Vagina (tissue), 2 donors: ENCODE data around the gene VWF. TPM values are rescaled to one million over a fixed set of nuclear protein-coding genes. Genes with fewer than 3 reads are reported as not detected.

Experiments
- DNase-seq, 2 donors: peaks; one replicate each; pipeline ENCODE4 v3.0.0-alpha.2; 2017; ENCODE audit errors: extremely low spot score in 2 of 2
- H3K27ac ChIP-seq: fragments of 200-600 bp; sonication (generic); one replicate; pipeline ENCODE4 v1.5.1; 2019
- H3K27me3 ChIP-seq: fragments of 200-600 bp; sonication (generic); one replicate; pipeline ENCODE4 v1.5.1; 2019
- H3K36me3 ChIP-seq, 2 donors: fragments of 200-600 bp; sonication (generic); one replicate each; pipeline ENCODE4 v1.5.1; 2017 to 2019
- H3K4me1 ChIP-seq: fragments of 200-600 bp; sonication (generic); one replicate; pipeline ENCODE4 v1.5.1; 2019
- H3K4me3 ChIP-seq, 2 donors: fragments of 200-600 bp; sonication (generic); 1 replicate in 1 of 2; 2 replicates in 1 of 2; pipeline ENCODE4 v1.5.1; 2016 to 2019
- H3K9me3 ChIP-seq: fragments of 200-600 bp; sonication (generic); one replicate; pipeline ENCODE4 v1.5.1; 2019
- POLR2A ChIP-seq, 2 donors: fragments of 450-650 bp; IDR thresholded peaks; one replicate each; pipeline ENCODE4 v1.6.1; 2017; ENCODE audit warnings: antibody characterized with exemption in 2 of 2, mild to moderate bottlenecking in 2 of 2, moderate library complexity in 2 of 2
- POLR2AphosphoS5 ChIP-seq, 2 donors: sonication (generic); formaldehyde crosslinking; IDR thresholded peaks; one replicate each; pipeline ENCODE4 v1.9.0; 2017; ENCODE audit warnings: antibody characterized with exemption in 2 of 2, mild to moderate bottlenecking in 2 of 2, low read depth in 1 of 2; ENCODE audit not compliant: insufficient read depth in 1 of 2
- intact Hi-C: fragments of 100-400 bp; cut with DNase I; formaldehyde crosslinking; loops from one replicate; pipeline ENCODE4 v1.15.1; 2023
- small RNA-seq: library from RNA; depleted of rRNA; stranded (forward); fragments of <200 nt; gene quantifications from one replicate; pipeline ENCODE3, GENCODE V24; 2016
- total RNA-seq: library from RNA; depleted of rRNA; stranded (reverse); fragments of >200 nt; gene quantifications from one replicate; pipeline ENCODE4 v1.2.3, GENCODE V29; 2016
- TF ChIP-seq, protein P1 (sequence below), 3 experiments: fragments of 450-650 bp in 2 of 3; fragments of 200-600 bp in 1 of 3; sonication (generic) in 1 of 3; IDR thresholded peaks; one replicate each; pipeline ENCODE4 v1.5.1; 2017 to 2019; ENCODE audit warnings: antibody characterized with exemption in 3 of 3, mild to moderate bottlenecking in 2 of 3, moderate library complexity in 2 of 3

The VWF gene
- total RNA-seq, 1 donor from 2014 or later = 334 TPM

GRCh38 chr12:5900076-5900475, 224.4 kb downstream of the VWF start:
- no peaks in the 10 kb centered on the region for H3K4me1 ChIP-seq
- no peaks in the 10 kb centered on the region for H3K27me3 ChIP-seq
- no peaks in the 10 kb centered on the region for H3K9me3 ChIP-seq
- no peak overlapping the region for H3K4me3 ChIP-seq
- no peak overlapping the region for H3K27ac ChIP-seq
- peak in 1 of 2 donors; percentile 44 for DNase-seq
- TF ChIP-seq, protein P1, sequence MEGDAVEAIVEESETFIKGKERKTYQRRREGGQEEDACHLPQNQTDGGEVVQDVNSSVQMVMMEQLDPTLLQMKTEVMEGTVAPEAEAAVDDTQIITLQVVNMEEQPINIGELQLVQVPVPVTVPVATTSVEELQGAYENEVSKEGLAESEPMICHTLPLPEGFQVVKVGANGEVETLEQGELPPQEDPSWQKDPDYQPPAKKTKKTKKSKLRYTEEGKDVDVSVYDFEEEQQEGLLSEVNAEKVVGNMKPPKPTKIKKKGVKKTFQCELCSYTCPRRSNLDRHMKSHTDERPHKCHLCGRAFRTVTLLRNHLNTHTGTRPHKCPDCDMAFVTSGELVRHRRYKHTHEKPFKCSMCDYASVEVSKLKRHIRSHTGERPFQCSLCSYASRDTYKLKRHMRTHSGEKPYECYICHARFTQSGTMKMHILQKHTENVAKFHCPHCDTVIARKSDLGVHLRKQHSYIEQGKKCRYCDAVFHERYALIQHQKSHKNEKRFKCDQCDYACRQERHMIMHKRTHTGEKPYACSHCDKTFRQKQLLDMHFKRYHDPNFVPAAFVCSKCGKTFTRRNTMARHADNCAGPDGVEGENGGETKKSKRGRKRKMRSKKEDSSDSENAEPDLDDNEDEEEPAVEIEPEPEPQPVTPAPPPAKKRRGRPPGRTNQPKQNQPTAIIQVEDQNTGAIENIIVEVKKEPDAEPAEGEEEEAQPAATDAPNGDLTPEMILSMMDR (IDR thresholded peaks at IDR 0.05) = no peak
- TF ChIP-seq POLR2AphosphoS5 (IDR thresholded peaks at IDR 0.05; ENCODE audit: insufficient read depth in 1 of 2, low read depth in 1 of 2) = no peak
- no peak for TF ChIP-seq POLR2A (IDR thresholded peaks at IDR 0.05)
- intact Hi-C loops = no loop called here
- H3K36me3 ChIP-seq = no peaks in the 10 kb centered on the region

DNA sequence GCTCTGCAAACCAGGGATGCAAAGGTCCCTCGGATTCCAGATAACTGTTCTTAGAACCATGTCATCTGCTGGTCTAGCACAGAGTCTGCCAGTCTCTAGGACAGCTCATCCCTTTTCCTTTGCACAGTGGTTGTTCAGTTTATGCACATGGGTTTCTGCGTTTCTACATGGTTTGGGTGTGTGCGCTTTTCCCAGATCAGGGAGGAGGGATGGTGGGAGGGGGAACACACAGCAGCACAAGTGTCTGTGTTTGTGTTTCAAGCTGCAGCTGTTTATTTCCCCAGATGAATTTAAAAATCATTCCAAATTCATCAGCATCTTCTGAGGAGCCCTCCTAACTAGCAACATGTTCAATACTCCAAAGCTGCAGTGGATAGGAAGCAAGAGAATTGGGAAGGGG, 224.8 kb downstream of the VWF start:
- no peaks in the 10 kb centered on the region for H3K9me3 ChIP-seq
- peak in 1 of 2 donors; percentile 18 for DNase-seq
- no peaks in the 10 kb centered on the region for H3K27me3 ChIP-seq
- intact Hi-C loops = no loop called here
- no peaks in the 10 kb centered on the region for H3K36me3 ChIP-seq
- H3K27ac ChIP-seq = no peak overlapping the region
- TF ChIP-seq, protein P1 (IDR thresholded peaks at IDR 0.05) = no peak
- no peak for TF ChIP-seq POLR2AphosphoS5 (IDR thresholded peaks at IDR 0.05; ENCODE audit: insufficient read depth in 1 of 2, low read depth in 1 of 2)
- H3K4me1 ChIP-seq = no peaks in the 10 kb centered on the region
- H3K4me3 ChIP-seq = no peak overlapping the region

DNA sequence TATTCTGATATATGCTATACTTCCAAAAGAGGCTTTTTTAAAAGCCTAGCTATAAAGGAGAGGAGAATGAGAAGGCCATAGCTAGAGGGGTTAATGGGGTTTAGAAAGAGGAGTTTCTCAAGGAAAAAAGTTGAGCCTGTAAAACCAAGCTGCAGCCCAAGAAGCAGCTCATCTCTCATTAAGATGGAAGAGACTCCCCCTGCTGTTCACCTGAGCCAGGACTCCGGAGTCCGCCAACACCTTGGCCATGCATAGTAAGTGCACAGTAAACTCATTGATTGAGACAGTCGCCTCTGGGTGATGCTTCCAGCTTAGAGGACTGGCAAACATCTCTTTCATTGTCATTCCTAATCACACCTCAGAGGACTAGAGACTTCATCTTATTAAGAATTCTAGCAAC, 225.6 kb downstream of the VWF start:
- Histone ChIP-seq H3K4me1 (no peaks in the 10 kb centered on the region), H3K36me3 (no peaks in the 10 kb centered on the region), H3K27me3 (no peaks in the 10 kb centered on the region), H3K9me3 (no peaks in the 10 kb centered on the region), H3K4me3 (no peak overlapping the region), H3K27ac (no peak overlapping the region)
- peak in 1 of 2 donors; percentile 13 for DNase-seq
- intact Hi-C loops = no loop called here
- no peak for TF ChIP-seq POLR2AphosphoS5 (IDR thresholded peaks at IDR 0.05; ENCODE audit: insufficient read depth in 1 of 2, low read depth in 1 of 2)
- TF ChIP-seq, protein P1 (IDR thresholded peaks at IDR 0.05) = no peak
- no peak for TF ChIP-seq POLR2A (IDR thresholded peaks at IDR 0.05)

Small RNA genes within 50 kb of the gene (small RNA-seq; reads per million reads assigned to genes)
- gene RN7SL69P = not detected

Other genes starting within 250 kb of the VWF start
- gene ANO2, start 179.4 kb downstream of the VWF start, total RNA-seq = 18.7 TPM
- gene CD9, start 75.7 kb upstream of the VWF start, total RNA-seq = 366 TPM
- gene PLEKHG6, start 186.0 kb upstream of the VWF start, total RNA-seq = 14.7 TPM
- 271 TPM for gene TNFRSF1A, start 217.4 kb upstream of the VWF start, total RNA-seq